Stimulated activated CD4-positive, alpha-beta T cell treated with anti-CD3 and anti-CD28 coated beads, Interleukin-4, amount 100 ng/mL, for 24 hours (primary cell): Measurements from ENCODE around the gene ZSCAN12.
"Not testable (repeated sequence)": the region's sequence is repeated elsewhere in the genome, so short reads cannot be mapped to it uniquely, and the experiment has no call there.

Experiments used
- DNase-seq: peaks from one replicate; pipeline ENCODE4 v3.0.0-alpha.2; 2020

The ZSCAN12 gene

DNA sequence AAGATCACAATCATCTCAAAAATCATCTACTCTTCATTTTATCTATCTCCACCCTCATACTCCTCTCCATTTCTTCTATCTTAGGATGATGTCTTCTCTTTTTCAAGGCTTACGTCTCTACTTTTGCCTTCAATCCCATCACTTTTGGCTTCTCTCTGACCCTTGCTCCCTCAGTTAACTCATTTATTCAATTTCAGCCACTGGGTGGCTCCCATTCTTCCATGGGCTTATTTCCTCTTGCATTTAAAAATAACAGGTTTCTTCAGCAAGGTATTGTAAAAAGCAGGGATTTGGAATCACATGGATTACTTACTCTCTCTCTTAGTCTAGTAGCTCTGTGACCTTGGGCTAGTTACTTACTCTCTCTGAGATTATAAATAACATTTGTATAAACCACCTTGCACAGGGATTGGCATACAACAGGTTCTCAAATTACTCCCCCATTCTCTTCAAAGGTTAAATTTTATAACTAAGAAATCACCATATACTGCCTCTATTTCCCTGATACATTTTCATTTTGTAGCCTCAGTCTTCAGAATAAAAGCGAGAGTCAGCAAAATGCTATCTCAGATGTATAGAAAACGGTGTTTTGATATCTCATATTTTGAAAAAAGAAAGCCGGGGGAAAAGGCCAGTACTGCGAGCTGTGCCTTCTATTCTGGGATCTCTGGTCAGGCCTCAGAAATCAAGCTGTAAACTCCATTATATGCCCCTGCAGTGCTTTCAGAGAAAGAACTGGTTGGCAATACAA is 5.5 kb downstream of the ZSCAN12 start:
- DNase-seq = no peak

GRCh38 chr6:28390688-28391087 is 8.9 kb downstream of the ZSCAN12 start:
- no peak for DNase-seq

DNA sequence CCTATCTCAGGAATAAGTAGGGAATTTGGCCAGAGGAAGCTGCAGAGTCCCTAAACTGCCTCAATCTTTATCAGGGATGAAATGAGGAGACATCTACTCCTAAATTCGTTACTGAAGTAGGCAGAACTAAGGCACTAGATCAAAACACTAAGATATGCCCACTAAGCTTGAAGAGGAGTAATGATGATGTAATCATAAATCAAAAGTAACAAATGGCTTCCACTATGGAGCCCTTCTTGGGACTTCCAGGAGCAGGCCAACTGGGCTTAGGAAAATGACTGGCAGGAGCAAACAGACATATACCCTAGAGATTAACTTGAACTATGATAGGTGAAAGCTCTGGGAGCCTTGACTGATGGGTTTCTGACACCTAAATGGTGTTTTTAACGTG is 15.4 kb downstream of the ZSCAN12 start:
- DNase-seq = no peak

GRCh38 chr6:28383235-28384142 is 16.1 kb downstream of the ZSCAN12 start:
- no peak for DNase-seq

- no peak for DNase-seq
Measured at GRCh38 chr6:28380381-28380780, 19.2 kb downstream of the ZSCAN12 start.

DNA sequence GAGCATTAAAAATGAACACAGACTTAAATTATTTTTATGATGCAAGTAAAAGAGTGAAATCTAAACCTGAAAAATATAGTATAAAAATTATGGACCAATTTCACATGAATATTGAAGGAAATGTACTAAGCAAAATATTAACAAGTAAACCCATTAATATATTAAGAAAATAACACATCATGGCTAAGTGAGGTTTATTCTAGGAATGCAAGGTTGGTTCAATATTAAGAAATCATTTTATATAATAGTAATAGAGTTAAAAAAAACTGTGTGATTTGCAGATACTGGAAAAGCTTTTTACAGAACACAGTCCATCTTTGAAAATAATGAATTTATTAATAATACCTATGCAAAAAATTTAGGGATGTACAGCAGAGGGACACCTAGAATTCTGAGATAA is 20.9 kb downstream of the ZSCAN12 start:
- DNase-seq = no peak

DNA sequence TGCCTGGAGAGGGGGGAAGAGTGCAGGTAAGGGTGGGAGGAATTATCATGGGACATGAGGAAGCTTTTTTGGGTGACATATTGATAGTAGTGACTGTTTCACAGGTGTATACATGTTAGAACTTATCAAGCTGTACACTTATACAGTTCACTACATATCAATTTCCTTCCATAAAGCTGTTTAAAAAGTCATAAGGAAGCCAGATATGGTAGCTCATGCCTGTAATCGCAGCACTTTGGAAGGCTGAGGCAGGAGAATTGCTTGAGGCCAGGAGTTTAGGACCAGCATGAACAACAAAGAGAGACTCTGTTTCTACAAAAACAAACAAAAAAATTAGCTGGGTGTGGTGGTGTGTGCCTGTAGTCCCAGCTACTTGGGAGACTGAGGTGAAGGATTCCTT is 21.7 kb downstream of the ZSCAN12 start:
- no peak for DNase-seq

GRCh38 chr6:28373925-28374324 is 25.6 kb downstream of the ZSCAN12 start:
- DNase-seq = no peak

DNA sequence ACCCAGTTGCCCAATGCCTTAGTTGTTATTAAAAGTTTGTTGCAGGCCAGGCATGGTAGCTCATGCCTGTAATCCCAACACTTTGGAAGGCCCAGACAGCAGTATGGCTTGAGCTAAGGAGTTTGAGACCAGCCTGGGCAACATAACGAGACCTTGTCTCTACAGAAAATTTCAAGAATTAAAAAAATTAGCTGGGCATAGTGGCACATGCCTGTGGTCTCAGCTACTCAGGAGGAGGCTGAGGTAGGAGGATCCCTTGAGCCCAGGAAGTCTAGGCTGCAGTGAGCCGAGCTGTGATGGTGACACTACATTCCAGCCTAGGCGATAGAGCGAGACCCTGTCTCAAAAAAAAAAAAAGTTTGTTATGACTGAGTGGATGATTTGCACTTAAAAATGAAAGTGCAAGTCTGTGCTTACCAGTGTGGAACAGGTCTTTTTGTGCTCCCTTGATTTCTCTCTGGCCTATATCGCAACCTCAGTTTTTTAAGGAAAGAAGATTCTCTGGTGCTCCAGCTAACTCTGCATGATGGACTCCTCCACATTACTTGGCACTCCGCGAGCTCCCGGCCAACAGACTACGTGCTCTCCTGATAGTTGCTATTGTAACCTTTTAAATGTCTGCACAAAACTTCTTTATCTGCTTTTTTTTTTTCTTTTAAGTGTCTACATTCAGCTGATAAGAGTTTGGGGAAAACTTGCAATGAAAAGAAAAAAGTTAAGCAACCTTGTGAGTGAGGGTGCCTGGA is 27.7 kb downstream of the ZSCAN12 start:
- DNase-seq = no peak

- no peak for DNase-seq
Measured at GRCh38 chr6:28371280-28371679, 28.3 kb downstream of the ZSCAN12 start.

GRCh38 chr6:28370440-28370839 is 29.1 kb downstream of the ZSCAN12 start:
- no peak for DNase-seq

DNA sequence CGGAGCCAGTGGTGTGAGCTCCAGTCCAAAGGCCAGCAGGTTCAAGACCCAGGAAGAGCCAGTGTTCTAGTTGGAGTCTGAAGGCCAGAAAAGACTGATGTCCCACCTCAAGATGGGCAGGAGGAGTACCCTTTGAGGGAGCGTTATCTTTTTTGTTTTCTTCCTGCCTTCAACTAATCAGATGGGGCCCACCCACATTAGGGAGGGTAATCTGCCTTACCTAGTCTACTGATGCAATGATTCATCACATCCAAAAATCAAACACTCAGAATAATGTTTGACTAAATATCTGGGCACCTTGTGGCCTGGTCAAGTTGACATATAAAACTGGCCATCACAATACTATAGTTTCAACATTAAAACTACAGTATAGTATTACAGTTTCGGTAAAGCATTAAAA is 30.1 kb downstream of the ZSCAN12 start:
- DNase-seq = no peak

DNA sequence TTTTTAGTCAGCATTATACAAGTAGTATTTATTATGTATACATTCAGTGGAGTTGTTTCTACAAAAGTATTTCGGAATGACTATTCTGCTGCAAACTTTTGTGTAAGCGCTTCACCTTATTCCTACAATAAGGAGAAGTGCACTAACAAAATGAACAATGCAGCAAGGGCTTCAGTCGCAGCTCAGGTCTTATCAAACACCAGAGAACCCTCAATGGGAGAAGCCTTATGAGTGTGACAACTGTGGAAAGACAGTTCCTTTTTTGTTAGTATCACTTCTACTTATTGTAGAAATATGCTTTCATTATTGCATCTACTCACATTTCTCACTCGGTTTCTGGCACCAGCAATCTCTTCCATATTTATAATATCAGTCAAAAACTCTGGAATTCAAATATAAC is 31.0 kb downstream of the ZSCAN12 start:
- no peak for DNase-seq

DNA sequence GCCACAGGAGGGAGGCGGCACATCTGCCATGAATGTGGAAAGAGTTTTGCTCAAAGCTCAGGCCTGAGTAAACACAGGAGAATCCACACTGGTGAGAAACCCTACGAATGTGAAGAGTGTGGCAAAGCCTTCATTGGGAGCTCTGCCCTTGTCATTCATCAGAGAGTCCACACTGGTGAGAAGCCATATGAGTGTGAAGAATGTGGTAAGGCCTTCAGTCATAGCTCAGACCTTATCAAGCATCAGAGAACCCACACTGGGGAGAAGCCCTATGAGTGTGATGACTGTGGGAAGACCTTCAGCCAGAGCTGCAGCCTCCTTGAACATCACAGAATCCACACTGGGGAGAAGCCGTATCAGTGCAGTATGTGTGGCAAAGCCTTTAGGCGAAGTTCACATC is 34.0 kb downstream of the ZSCAN12 start:
- DNase-seq = not testable (repeated sequence)

DNA sequence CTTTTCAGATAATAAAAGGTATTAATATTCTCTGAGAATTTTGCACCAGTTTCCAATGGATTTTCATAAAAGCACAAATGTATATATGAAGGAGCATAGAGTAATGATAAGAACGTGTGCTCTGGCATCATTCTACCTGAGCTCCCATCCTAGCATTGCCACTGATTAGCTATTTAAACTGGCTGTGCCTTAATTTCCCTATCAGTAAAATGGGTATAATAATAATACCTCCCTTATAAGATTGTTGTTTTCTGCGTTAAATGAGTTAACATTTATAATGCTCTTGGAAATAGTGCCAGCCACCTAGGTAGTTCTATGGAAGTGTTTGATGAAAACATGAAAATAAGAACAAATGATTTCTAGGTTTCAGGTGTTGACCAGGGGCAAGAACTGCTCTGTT is 38.6 kb downstream of the ZSCAN12 start:
- no peak for DNase-seq

GRCh38 chr6:28359562-28359961 is 40.0 kb downstream of the ZSCAN12 start:
- DNase-seq = not testable (repeated sequence)

- DNase-seq = no peak
Measured at GRCh38 chr6:28357036-28357435, 42.5 kb downstream of the ZSCAN12 start.

DNA sequence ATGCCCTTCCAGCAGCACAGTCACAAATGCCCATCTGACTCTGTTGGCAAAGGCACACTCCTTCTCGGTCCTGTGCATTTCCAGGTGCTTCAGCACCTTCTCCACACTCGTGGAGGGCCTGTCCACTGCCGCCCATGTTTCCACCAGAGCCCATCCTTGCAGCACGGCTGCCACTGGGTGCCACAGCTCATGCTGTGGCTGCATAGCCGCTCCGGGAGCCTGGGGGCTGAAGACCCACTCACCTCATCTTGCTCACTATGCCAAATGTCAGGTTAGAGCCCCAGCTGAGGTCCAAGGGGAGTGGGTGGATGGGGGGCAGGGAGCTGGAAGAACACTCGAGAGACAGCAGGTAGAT is 42.9 kb downstream of the ZSCAN12 start:
- DNase-seq = no peak

GRCh38 chr6:28355743-28356665 is 43.5 kb downstream of the ZSCAN12 start:
- peak; percentile 76 for DNase-seq

DNA sequence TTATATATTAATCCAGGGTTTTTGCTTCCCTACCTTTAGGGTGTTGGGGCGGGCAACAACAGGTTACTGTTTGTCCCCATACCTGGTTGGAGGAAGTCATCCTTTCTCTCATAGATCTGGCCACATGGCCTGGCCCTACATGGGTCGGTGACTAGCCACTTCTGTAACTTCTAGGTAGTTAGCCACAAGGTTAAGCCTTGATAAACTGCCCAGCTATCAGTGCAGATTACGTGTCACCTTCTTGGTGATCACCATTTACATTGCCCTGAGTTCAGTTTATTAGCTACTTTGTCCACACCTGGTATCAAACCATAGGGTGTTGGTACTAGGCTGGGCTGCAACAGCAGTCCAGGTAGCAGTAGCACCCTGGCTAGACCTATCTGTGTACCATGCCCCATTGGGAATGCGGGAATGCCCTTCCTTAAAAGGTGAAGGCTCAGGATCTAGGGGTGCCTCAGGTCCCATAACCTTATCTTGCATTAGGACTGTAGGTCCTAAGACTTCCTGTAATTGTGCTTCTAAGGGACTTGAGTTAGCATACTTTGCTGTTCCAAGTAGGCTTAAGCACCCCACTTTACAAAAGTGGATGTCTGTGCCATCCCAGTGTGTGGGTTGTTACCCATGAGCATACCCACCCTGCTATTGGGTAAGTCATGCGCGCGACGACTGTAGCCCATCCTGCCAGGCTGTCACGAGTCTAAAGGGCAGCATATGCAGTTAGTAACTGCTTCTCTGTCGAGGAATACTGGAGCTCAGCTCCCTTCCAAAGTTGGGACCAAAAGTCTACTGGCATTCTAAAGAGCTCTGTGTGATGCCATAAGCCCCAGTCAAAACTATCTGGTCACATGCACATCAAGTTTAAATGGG is 44.6 kb downstream of the ZSCAN12 start:
- no peak for DNase-seq

DNA sequence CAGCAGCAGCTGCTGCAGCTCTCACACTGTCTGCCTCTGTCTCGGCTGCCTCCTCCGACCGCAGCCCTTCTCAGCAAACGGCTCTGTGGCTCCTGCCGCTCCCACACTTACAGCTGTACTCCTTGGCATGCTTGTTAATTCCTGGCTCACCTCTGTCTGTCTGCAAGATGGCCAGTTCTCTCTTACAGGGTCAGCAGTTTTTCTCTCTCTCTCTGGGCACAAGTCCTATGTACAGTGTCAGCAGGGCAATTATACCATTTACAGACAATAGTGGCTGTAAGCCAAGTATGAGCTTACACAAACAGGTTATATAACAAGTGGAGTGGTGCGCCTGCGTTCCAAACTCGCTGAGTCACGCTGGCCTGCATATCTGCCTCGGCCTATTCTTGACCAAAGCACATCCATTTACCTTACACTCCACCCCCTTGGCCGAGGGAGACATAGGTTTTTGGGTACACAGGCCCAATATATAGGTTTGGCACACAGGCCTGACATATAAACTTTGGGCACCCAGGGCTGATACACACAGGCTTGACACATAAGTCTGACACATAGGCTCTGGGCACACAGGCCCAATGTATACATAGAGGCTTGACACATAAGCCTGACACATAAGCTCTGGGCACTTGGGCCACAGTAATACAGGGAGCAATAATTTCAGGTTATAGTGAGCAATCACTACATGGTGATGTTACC is 45.4 kb downstream of the ZSCAN12 start:
- no peak for DNase-seq
